GM18907 (cell line): ENCODE measurements around the gene SLC22A12.

ENCODE experiments used
- ATAC-seq: cut with Tn5 transposase; IDR thresholded peaks from one replicate; pipeline ENCODE4 v1.9.1; 2021; ENCODE audit warnings: mild to moderate bottlenecking, moderate library complexity; ENCODE audit not compliant: unreplicated experiment

Gene SLC22A12

GRCh38 chr11:64562723-64563351 is 28.2 kb upstream of the SLC22A12 start:
- no peak for ATAC-seq

GRCh38 chr11:64563966-64564365 is 27.1 kb upstream of the SLC22A12 start:
- ATAC-seq, result no peak

DNA sequence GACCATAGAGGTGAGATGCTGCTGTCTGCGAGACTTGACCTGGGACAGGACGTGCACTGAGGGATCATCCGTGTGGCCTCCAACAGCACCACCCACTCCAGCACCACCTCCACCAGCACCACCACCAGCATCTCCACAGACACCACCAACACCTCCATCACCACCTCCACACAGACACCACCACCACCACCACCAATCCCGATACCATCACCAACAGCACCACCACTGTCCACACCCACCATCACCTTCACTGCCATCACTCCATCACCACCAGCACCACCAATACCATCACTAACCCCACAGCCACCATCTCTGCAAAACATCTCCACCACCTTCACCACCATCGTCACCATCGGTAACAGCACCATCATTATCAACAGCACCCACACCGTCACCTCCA is 26.6 kb upstream of the SLC22A12 start:
- ATAC-seq, result no peak

DNA sequence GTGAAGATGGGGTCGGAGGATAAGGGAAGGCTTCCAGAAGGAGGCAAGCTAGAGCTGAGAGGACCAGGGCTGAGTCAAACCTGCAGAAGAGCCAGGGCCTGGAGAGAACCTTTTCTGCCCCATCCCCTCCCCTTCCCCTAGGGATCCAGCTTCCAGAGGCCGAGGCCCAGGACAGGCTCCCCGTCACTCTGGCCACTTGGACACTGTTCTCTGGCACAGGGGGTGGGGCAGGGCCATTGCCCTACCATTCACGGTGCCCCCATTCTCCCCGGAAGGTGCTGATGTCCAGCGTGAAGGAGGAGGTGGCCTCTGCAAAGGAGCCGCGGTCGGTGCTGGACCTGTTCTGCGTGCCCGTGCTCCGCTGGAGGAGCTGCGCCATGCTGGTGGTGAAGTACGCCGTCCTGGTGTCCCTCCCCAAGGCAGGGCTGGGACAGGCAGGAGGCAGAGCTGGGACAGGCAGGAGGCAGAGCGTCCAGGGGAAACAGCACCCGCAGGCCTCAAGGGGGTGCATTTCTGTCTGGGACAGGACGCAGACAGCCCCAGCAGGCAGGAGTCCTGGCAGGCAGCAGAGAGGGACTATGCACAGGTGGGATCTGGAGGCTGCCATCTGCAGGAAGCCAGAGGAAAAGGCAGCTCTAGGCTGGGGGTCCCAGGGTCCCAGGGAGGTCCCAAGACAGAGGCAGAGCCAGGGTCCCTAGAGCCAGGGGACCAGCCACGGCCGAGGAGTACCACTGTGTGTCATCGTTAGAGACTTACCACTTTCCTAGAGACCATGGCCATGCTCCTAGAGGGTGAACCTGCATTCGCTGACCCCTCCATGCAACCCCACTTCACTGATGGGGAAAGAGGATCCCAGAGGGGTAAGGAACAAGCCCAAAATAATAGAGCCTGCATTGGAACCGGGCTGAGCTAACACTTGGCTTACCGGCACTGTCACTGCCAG is 25.8 kb upstream of the SLC22A12 start:
- no peak for ATAC-seq

DNA sequence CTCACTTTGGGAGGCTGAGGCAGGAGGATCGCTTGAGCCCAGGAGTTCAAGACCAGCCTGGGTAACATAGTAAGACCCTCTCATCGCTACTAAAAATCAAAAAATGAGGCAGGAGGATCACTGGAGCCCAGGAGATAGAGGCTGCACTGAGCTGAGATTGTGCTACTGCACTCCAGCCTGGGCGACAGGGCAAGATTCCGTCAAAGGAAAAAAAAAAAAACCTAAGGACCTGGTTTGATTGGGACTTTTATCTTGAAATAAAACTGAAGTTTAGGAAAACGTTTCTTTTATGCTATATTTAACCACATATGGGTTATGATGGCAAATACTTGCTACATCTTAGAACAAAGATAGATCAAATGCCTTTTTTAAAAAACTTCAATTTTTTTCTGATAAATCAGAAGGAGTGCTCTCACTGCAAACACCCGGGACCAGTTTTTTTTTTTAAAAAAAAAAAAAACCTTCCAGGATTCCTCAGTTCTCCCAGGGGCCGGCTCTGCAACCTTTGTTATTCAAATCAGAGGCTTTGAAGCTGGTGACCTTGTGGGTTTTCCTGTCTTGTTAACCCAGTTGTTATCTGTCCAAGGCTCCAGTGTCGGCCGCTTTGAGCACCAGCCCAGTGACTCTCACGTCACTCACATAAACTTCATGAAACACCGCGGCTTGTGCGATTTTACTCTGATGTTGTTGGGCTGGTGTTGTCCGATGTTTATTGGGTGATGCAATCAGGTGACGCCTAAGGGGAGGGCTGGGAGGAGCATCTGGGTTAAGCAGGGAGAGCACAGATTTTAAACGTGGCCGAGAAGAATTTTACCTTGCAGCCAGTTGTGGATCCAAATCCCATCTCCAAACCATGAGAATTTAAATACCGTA is 24.7 kb upstream of the SLC22A12 start:
- no peak for ATAC-seq

- no peak for ATAC-seq
Observed at GRCh38 chr11:64566915-64567891, 23.8 kb upstream of the SLC22A12 start.

- no peak for ATAC-seq
Observed at GRCh38 chr11:64568041-64568571, 22.9 kb upstream of the SLC22A12 start.

- no peak for ATAC-seq
Observed at GRCh38 chr11:64568584-64569140, 22.4 kb upstream of the SLC22A12 start.

DNA sequence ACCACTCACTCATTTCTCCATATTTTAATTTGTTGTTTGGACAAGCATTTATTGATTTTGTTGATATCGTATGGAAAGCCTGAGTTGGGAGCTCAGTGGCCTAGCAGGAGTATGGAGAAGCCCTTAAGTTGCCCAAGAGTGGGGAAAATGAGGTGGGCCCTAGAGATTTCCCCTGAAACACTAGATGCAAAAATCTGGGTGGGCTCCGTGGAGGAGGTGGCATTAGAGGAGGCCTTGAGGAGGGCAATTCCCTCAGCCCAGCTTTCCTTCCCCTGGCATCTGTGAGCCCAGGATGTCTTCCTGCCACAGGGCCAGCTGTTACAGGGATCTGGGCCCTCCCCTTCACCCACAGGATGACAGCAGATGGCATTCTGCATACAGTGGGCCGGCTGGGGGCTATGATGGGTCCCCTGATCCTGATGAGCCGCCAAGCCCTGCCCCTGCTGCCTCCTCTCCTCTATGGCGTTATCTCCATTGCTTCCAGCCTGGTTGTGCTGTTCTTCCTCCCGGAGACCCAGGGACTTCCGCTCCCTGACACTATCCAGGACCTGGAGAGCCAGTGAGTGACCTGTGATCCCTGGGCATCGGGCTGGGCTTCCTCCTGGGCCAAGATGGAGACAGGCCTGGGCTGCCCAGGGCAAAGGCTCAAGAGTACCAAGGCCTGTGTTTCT is 21.6 kb upstream of the SLC22A12 start:
- ATAC-seq, result no peak

GRCh38 chr11:64570341-64570740 is 20.7 kb upstream of the SLC22A12 start:
- no peak for ATAC-seq

DNA sequence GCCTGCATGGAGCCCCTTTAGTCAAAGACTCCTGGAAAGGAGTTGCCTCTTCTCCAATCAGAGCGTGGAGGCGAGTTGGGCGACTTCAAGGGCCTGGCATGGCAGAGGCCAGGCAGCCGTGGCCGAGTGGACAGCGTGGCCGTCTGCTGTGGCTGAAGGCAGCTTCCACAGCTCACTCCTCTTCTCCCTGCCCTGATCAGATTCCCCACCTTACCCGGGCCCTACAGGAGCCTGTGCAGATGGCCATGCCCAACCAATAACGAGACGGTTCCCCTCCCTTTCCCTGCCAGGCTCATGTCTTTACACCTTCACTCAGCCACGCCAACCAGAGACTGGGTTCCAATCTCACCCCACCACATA is 20.0 kb upstream of the SLC22A12 start:
- ATAC-seq, result no peak

GRCh38 chr11:64571410-64572091 is 19.5 kb upstream of the SLC22A12 start:
- ATAC-seq, result no peak

GRCh38 chr11:64572143-64572542 is 18.9 kb upstream of the SLC22A12 start:
- ATAC-seq, result no peak

- no peak for ATAC-seq
Observed at GRCh38 chr11:64577202-64577601, 13.8 kb upstream of the SLC22A12 start.

DNA sequence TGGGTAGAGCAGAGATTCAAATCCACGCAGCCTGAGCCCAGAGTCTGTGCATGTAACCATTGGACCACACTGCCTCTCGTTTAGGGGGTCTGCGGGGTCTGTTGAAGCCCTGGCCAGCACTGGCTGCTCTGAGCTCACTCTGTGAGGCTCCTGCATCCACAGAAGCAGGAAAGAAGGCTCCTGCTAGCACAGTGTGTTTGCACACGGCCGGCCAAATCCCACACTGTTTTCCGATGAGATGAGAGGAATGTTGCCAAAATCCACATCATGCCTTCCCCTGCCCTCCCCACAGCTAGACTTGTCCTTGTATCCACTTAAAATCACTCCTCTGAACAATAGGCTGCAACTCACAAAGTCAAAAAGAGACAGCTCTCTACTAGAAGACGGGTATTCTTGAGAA is 10.6 kb upstream of the SLC22A12 start:
- ATAC-seq, result no peak

GRCh38 chr11:64581057-64581523 is 9.9 kb upstream of the SLC22A12 start:
- ATAC-seq, result no peak

DNA sequence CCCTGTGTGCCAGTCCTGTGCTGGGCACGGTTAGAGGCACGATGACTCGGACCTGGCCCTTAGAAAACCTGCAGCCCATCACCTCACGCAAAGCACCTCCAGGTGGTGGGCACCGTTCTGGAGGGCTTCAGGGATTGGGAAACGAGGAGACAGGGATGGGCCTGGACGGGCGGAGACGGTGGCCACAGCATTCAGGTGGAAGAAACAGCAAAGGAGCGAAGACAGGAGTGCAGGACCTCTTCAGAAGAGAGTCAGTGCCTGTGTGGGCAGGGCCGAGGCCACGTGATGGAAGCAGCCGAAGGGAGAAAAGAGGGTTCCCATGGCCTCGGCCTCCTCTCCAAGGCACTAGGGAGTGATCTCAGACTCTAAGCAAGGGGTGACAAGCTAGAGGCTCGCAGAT is 8.1 kb upstream of the SLC22A12 start:
- ATAC-seq, result no peak
